HCT116 (cell line): Measurements from ENCODE around the gene PRIMPOL. TPM values are rescaled to one million over a fixed set of nuclear protein-coding genes. Genes with fewer than 3 reads are reported as not detected.

Experiments used
- ATAC-seq: fragments of 200-7000 bp; cut with Tn5 transposase; 2 replicates; pipeline ENCODE4 v1.9.1; 2020; ENCODE audit warnings: mild to moderate bottlenecking, moderate library complexity
- BruUV-seq: library from RNA; stranded (reverse); fragments of 400-500 nt; replicated peaks from 2 replicates; lab custom pipeline; 2021; lab: Mats Ljungman, UMichigan
- CTCF ChIA-PET: fragments of 300-600 bp; sonication (Branson Sonifier 250); formaldehyde crosslinking; loops from one replicate; lab custom pipeline; 2021; ENCODE audit warnings: antibody characterized with exemption; lab: Charles Lee
- POLR2A ChIA-PET: fragments of 300-600, 350-600 bp; sonication (Branson Sonifier 250); formaldehyde crosslinking; loops from one replicate; lab custom pipeline; 2021; ENCODE audit warnings: antibody characterized with exemption; lab: Charles Lee
- RAD21 ChIA-PET, 2 experiments: fragments of 300-600 bp; sonication (Branson Sonifier 250); formaldehyde crosslinking; loops; one replicate each; lab custom pipeline; 2023; ENCODE audit warnings: low total read pairs in 2 of 2; ENCODE audit not compliant: uncharacterized antibody in 2 of 2, unreplicated experiment in 2 of 2, low non-redundant PET in 1 of 2; lab: Charles Lee
- DNase-seq: peaks from one replicate; pipeline ENCODE4 v3.0.0-alpha.2; 2010; ENCODE audit warnings: low read depth, low spot score
- H2AFZ ChIP-seq: fragments of 200-600 bp; shearing (Covaris generic), sonication (generic); 2 replicates; pipeline ENCODE4 v1.6.1; 2017; ENCODE audit warnings: low read depth, mixed run types, mixed read lengths, antibody characterized with exemption, low read length; ENCODE audit not compliant: poor library complexity, severe bottlenecking
- H3K27ac ChIP-seq: 2 replicates; pipeline ENCODE4 v1.5.1; 2012; ENCODE audit warnings: low read depth, low read length
- H3K27me3 ChIP-seq: fragments of 200-600 bp; sonication (generic); 2 replicates; pipeline ENCODE4 v1.6.1; 2016; ENCODE audit warnings: mixed run types, low read length, mixed read lengths; ENCODE audit not compliant: insufficient read depth
- H3K36me3 ChIP-seq, 2 experiments: fragments of 200-500 bp in 1 of 2; fragments of 200-600 bp in 1 of 2; sonication (Bioruptor generic) in 1 of 2; sonication (generic) in 1 of 2; 2 replicates each; pipeline versions ENCODE4 v1.5.1 to v1.6.1; 2014 to 2016; ENCODE audit warnings: low read length in 2 of 2, inconsistent platforms in 1 of 2, mixed read lengths in 1 of 2, mixed run types in 1 of 2; ENCODE audit not compliant: insufficient read depth in 2 of 2, control insufficient read depth in 1 of 2
- H3K4me1 ChIP-seq, 2 experiments: fragments of 200-600 bp in 1 of 2; sonication (generic) in 1 of 2; 2 replicates each; pipeline versions ENCODE4 v1.5.1 to v1.6.1; 2012 to 2017; ENCODE audit warnings: low read length in 2 of 2, inconsistent platforms in 1 of 2, mild to moderate bottlenecking in 1 of 2, mixed read lengths in 1 of 2, mixed run types in 1 of 2, moderate library complexity in 1 of 2; ENCODE audit not compliant: insufficient read depth in 2 of 2, control insufficient read depth in 1 of 2
- H3K4me2 ChIP-seq: fragments of 200-600 bp; sonication (generic); 2 replicates; pipeline ENCODE4 v1.6.1; 2017; ENCODE audit warnings: mixed run types, low read length, mixed read lengths
- H3K4me3 ChIP-seq, 2 experiments: fragments of 200-600 bp in 1 of 2; sonication (generic) in 1 of 2; replicated peaks in 1 of 2; 2 replicates each; pipeline ENCODE4 v1.5.1; 2011 to 2016; ENCODE audit warnings: low read length in 2 of 2, control low read depth in 1 of 2, low read depth in 1 of 2, mild to moderate bottlenecking in 1 of 2, mixed read lengths in 1 of 2, mixed run types in 1 of 2
- H3K79me2 ChIP-seq: fragments of 200-600 bp; sonication (generic); 2 replicates; pipeline ENCODE4 v1.6.1; 2017; ENCODE audit warnings: mild to moderate bottlenecking, mixed run types, low read length, moderate library complexity, mixed read lengths; ENCODE audit not compliant: insufficient read depth
- H3K9ac ChIP-seq: fragments of 200-600 bp; sonication (generic); 2 replicates; pipeline ENCODE4 v1.6.1; 2016; ENCODE audit warnings: low read length, mixed read lengths
- H3K9me2 ChIP-seq: fragments of 200-600 bp; sonication (generic), shearing (Covaris generic); 2 replicates; pipeline ENCODE4 v1.6.1; 2017; ENCODE audit warnings: mixed run types, mild to moderate bottlenecking, moderate library complexity; ENCODE audit not compliant: insufficient read depth
- H3K9me3 ChIP-seq, 2 experiments: fragments of 200-500 bp in 1 of 2; fragments of 200-600 bp in 1 of 2; sonication (Bioruptor generic) in 1 of 2; sonication (generic) in 1 of 2; 2 replicates each; pipeline ENCODE4 v1.6.1; 2014 to 2017; ENCODE audit warnings: low read length in 2 of 2, mixed read lengths in 2 of 2, inconsistent platforms in 1 of 2, low read depth in 1 of 2, mild to moderate bottlenecking in 1 of 2, mixed run types in 1 of 2, moderate library complexity in 1 of 2; ENCODE audit not compliant: control insufficient read depth in 1 of 2, insufficient read depth in 1 of 2
- H4K20me1 ChIP-seq: fragments of 200-600 bp; sonication (generic), shearing (Covaris generic); 2 replicates; pipeline ENCODE4 v1.6.1; 2017; ENCODE audit warnings: mixed run types, mild to moderate bottlenecking, moderate library complexity; ENCODE audit not compliant: insufficient read depth
- ATF3 ChIP-seq: IDR thresholded peaks from 2 replicates; pipeline ENCODE4 v1.6.1; 2012
- CBX3 ChIP-seq: IDR thresholded peaks from 2 replicates; pipeline ENCODE4 v1.6.1; 2012; ENCODE audit warnings: low read depth
- ELF1 ChIP-seq: IDR thresholded peaks from 2 replicates; pipeline ENCODE4 v1.6.1; 2012; ENCODE audit warnings: low read depth, borderline replicate concordance
- EZH2 ChIP-seq: fragments of 200-600 bp; sonication (generic); IDR thresholded peaks from 2 replicates; pipeline ENCODE4 v1.6.1; 2017; ENCODE audit warnings: antibody characterized with exemption, mixed run types
- EZH2phosphoT487 ChIP-seq: fragments of 200-600 bp; IDR thresholded peaks from 2 replicates; pipeline ENCODE4 v1.6.1; 2018; ENCODE audit warnings: antibody characterized with exemption, borderline replicate concordance
- FOSL1 ChIP-seq: IDR thresholded peaks from 2 replicates; pipeline ENCODE4 v1.6.1; 2012; ENCODE audit warnings: low read depth
- JUND ChIP-seq: IDR thresholded peaks from 2 replicates; pipeline ENCODE4 v1.6.1; 2012
- MAX ChIP-seq: IDR thresholded peaks from 2 replicates; pipeline ENCODE4 v1.6.1; 2012
- POLR2A ChIP-seq: IDR thresholded peaks from 2 replicates; pipeline ENCODE4 v1.7.0; 2011; ENCODE audit warnings: borderline replicate concordance; ENCODE audit not compliant: insufficient read depth, insufficient read length; ENCODE audit errors: extremely low read depth
- POLR2AphosphoS5 ChIP-seq: IDR thresholded peaks from 2 replicates; pipeline ENCODE4 v1.6.1; 2011; ENCODE audit warnings: mild to moderate bottlenecking, low read depth, low read length, moderate library complexity
- RAD21 ChIP-seq: IDR thresholded peaks from 2 replicates; pipeline ENCODE4 v1.6.1; 2012; ENCODE audit warnings: low read depth, mild to moderate bottlenecking
- SIN3A ChIP-seq: IDR thresholded peaks from 2 replicates; pipeline ENCODE4 v1.6.1; 2012; ENCODE audit warnings: low read depth
- SP1 ChIP-seq: IDR thresholded peaks from 2 replicates; pipeline ENCODE4 v1.6.1; 2012; ENCODE audit warnings: low read depth
- SRF ChIP-seq: IDR thresholded peaks from 2 replicates; pipeline ENCODE4 v1.6.1; 2012; ENCODE audit warnings: low read depth
- TCF7L2 ChIP-seq: IDR thresholded peaks from 2 replicates; pipeline ENCODE4 v1.7.0; 2011; ENCODE audit warnings: borderline replicate concordance, inconsistent platforms; ENCODE audit not compliant: insufficient read depth, insufficient read length; ENCODE audit errors: extremely low read depth
- ZFX ChIP-seq: fragments of 450-650 bp; IDR thresholded peaks from 2 replicates; pipeline ENCODE4 v1.6.1; 2017
- ZNF274 ChIP-seq: fragments of 200-500 bp; sonication (Bioruptor generic); IDR thresholded peaks from 2 replicates; pipeline ENCODE4 v1.6.1; 2014; ENCODE audit warnings: mild to moderate bottlenecking, low read depth, low read length, inconsistent platforms
- intact Hi-C: fragments of 100-400 bp; cut with micrococcal nuclease; formaldehyde crosslinking; loops from 2 replicates; pipeline ENCODE4 v1.10.0; 2022
- total RNA-seq: library from RNA; stranded (reverse); gene quantifications from one replicate; pipeline ENCODE4 v1.2.1, GENCODE V29; 2021; ENCODE audit not compliant: unreplicated experiment
- TF ChIP-seq, protein P1 (sequence below): IDR thresholded peaks from 2 replicates; pipeline ENCODE4 v1.6.1; 2012; ENCODE audit warnings: low read depth
- TF ChIP-seq, protein P2 (sequence below), 3 experiments: fragments of 200-600 bp in 1 of 3; sonication (generic) in 1 of 3; IDR thresholded peaks in 2 of 3; conservative IDR thresholded peaks in 1 of 3; 2 replicates each; pipeline ENCODE4 v1.5.1; 2012 to 2017; ENCODE audit warnings: low read depth in 2 of 3, low read length in 2 of 3, antibody characterized with exemption in 1 of 3, borderline replicate concordance in 1 of 3, control low read depth in 1 of 3, mild to moderate bottlenecking in 1 of 3, mixed read lengths in 1 of 3, mixed run types in 1 of 3, moderate library complexity in 1 of 3; ENCODE audit not compliant: insufficient read depth in 1 of 3
- TF ChIP-seq, protein P3 (sequence below): IDR thresholded peaks from 2 replicates; pipeline ENCODE4 v1.6.1; 2011; ENCODE audit warnings: mild to moderate bottlenecking, low read length, moderate library complexity; ENCODE audit not compliant: insufficient replicate concordance; ENCODE audit errors: extremely low read depth

Gene PRIMPOL
- total RNA-seq, 1 experiment from 2014 or later: 11.3 TPM

DNA sequence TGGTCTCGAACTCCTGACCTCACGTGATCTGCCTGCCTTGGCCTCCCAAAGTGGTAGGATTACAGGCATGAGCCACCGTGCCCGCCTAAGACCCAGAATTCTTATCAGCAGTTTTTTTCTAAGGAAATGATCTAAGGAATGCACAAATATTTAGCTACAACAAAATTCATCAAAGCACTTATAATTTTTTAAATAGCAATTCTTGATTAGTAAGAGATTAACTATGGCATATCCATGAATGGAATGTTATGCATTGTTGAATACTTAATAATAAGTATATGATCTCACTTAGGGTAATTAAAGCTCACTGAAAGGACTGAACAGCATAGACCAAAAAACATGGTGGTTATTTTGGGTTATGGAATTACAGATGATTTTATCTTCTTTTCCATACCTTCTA, 66.0 kb downstream of the PRIMPOL start:
- ChIA-PET POLR2A (no interaction called here), CTCF (no interaction called here), RAD21 (no interaction called here)
- Histone ChIP-seq H3K79me2 (peaks cover 10% of the 10 kb centered on the region), H3K36me3 (no peaks in the 10 kb centered on the region; a peak in 1 of 4 replicates), H3K4me2 (no peak overlapping the region), H3K9ac (no peak overlapping the region), H3K27me3 (no peaks in the 10 kb centered on the region), H3K9me3 (no peaks in the 10 kb centered on the region), H3K27ac (no peak overlapping the region), H3K4me1 (no peaks in the 10 kb centered on the region), H3K9me2 (no peaks in the 10 kb centered on the region), H3K4me3 (no peak overlapping the region), H4K20me1 (no peaks in the 10 kb centered on the region), H2AFZ (no peak overlapping the region)
- BruUV-seq: no TSS peak
- ATAC-seq (no peak), DNase-seq (no peak)
- intact Hi-C loops: no loop called here
- TF ChIP-seq TCF7L2: no peak
- no peak for TF ChIP-seq SIN3A
- TF ChIP-seq EZH2phosphoT487: no peak
- TF ChIP-seq, protein P1, sequence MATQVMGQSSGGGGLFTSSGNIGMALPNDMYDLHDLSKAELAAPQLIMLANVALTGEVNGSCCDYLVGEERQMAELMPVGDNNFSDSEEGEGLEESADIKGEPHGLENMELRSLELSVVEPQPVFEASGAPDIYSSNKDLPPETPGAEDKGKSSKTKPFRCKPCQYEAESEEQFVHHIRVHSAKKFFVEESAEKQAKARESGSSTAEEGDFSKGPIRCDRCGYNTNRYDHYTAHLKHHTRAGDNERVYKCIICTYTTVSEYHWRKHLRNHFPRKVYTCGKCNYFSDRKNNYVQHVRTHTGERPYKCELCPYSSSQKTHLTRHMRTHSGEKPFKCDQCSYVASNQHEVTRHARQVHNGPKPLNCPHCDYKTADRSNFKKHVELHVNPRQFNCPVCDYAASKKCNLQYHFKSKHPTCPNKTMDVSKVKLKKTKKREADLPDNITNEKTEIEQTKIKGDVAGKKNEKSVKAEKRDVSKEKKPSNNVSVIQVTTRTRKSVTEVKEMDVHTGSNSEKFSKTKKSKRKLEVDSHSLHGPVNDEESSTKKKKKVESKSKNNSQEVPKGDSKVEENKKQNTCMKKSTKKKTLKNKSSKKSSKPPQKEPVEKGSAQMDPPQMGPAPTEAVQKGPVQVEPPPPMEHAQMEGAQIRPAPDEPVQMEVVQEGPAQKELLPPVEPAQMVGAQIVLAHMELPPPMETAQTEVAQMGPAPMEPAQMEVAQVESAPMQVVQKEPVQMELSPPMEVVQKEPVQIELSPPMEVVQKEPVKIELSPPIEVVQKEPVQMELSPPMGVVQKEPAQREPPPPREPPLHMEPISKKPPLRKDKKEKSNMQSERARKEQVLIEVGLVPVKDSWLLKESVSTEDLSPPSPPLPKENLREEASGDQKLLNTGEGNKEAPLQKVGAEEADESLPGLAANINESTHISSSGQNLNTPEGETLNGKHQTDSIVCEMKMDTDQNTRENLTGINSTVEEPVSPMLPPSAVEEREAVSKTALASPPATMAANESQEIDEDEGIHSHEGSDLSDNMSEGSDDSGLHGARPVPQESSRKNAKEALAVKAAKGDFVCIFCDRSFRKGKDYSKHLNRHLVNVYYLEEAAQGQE: no peak
- TF ChIP-seq RAD21: no peak
- TF ChIP-seq POLR2AphosphoS5: no peak
- TF ChIP-seq ZFX: no peak
- TF ChIP-seq, protein P2, sequence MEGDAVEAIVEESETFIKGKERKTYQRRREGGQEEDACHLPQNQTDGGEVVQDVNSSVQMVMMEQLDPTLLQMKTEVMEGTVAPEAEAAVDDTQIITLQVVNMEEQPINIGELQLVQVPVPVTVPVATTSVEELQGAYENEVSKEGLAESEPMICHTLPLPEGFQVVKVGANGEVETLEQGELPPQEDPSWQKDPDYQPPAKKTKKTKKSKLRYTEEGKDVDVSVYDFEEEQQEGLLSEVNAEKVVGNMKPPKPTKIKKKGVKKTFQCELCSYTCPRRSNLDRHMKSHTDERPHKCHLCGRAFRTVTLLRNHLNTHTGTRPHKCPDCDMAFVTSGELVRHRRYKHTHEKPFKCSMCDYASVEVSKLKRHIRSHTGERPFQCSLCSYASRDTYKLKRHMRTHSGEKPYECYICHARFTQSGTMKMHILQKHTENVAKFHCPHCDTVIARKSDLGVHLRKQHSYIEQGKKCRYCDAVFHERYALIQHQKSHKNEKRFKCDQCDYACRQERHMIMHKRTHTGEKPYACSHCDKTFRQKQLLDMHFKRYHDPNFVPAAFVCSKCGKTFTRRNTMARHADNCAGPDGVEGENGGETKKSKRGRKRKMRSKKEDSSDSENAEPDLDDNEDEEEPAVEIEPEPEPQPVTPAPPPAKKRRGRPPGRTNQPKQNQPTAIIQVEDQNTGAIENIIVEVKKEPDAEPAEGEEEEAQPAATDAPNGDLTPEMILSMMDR (IDR thresholded peaks at IDR 0.05 in 2 of 3, conservative IDR thresholded peaks at IDR 0.05 in 1 of 3; ENCODE audit: borderline replicate concordance in 1 of 3, insufficient read depth in 1 of 3, low read depth in 2 of 3, low read length in 2 of 3): no peak
- TF ChIP-seq EZH2: no peak
- TF ChIP-seq JUND: no peak
- no peak for TF ChIP-seq CBX3
- TF ChIP-seq MAX: no peak
- TF ChIP-seq ELF1: no peak
- no peak for TF ChIP-seq POLR2A
- TF ChIP-seq ATF3: no peak
- no peak for TF ChIP-seq FOSL1
- TF ChIP-seq SRF: no peak
- TF ChIP-seq, protein P3, sequence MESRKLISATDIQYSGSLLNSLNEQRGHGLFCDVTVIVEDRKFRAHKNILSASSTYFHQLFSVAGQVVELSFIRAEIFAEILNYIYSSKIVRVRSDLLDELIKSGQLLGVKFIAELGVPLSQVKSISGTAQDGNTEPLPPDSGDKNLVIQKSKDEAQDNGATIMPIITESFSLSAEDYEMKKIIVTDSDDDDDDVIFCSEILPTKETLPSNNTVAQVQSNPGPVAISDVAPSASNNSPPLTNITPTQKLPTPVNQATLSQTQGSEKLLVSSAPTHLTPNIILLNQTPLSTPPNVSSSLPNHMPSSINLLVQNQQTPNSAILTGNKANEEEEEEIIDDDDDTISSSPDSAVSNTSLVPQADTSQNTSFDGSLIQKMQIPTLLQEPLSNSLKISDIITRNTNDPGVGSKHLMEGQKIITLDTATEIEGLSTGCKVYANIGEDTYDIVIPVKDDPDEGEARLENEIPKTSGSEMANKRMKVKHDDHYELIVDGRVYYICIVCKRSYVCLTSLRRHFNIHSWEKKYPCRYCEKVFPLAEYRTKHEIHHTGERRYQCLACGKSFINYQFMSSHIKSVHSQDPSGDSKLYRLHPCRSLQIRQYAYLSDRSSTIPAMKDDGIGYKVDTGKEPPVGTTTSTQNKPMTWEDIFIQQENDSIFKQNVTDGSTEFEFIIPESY: no peak
- TF ChIP-seq ZNF274: no peak
- no peak for TF ChIP-seq SP1
